ENCODE data around the gene SORBS2. TPM values are rescaled to one million over a fixed set of nuclear protein-coding genes. Genes with fewer than 3 reads are reported as not detected.

SORBS2 gene
- total and polyA plus RNA-seq, 7 donors = 7.9 to 1,032 (median 849) TPM

DNA sequence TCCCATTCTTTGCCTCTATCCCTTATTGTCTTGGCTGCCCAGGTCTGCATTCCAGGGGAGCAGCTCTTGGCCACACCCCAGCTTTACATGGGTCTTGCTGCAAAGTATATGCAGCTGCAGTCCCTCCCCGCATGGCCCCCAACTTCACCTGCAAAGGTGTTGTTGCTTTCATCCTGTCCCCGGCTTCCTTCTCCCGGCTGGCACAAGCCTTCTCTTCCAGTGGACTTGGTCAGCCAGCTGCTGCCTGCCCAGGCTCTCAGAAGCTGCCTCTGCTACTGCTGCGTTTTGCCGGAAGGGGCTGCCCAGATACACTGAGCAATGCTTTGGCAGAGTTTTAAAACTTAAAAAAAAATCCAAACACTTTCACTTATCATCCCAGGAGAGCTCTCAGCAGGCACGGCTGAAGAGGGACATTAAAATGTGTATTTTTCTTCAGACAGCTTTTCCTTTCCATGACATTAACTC is 155.5 kb downstream of the SORBS2 start:
- Histone ChIP-seq H3K36me3 (peaks cover 0 to 19% (median 5%) of the 10 kb centered on the region in 4 donors), H3K27ac (peak overlapping the region; percentile 80 to 88 (median 85)), H3K4me3 (peak overlapping the region; percentile 56 to 61 (median 56)), H3K27me3 (no peaks in the 10 kb centered on the region), H3K4me1 (peaks cover 0 to 53% (median 47%) of the 10 kb centered on the region in 4 donors), H3K9me3 (no peaks in the 10 kb centered on the region)
- intact Hi-C loops (cut with DNase I) = loop anchor here (2.0 to 5.0 kb wide), 2 partner anchors 66 to 78 kb away; no protein-coding TSS in a partner anchor
- DNase-seq = peak; percentile 90
- TF ChIP-seq EP300 (IDR thresholded peaks at IDR 0.05) = no peak
- peak; percentile 60 to 93 (median 84) for TF ChIP-seq POLR2AphosphoS5 (IDR thresholded peaks at IDR 0.05)
- TF ChIP-seq, protein P1, sequence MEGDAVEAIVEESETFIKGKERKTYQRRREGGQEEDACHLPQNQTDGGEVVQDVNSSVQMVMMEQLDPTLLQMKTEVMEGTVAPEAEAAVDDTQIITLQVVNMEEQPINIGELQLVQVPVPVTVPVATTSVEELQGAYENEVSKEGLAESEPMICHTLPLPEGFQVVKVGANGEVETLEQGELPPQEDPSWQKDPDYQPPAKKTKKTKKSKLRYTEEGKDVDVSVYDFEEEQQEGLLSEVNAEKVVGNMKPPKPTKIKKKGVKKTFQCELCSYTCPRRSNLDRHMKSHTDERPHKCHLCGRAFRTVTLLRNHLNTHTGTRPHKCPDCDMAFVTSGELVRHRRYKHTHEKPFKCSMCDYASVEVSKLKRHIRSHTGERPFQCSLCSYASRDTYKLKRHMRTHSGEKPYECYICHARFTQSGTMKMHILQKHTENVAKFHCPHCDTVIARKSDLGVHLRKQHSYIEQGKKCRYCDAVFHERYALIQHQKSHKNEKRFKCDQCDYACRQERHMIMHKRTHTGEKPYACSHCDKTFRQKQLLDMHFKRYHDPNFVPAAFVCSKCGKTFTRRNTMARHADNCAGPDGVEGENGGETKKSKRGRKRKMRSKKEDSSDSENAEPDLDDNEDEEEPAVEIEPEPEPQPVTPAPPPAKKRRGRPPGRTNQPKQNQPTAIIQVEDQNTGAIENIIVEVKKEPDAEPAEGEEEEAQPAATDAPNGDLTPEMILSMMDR (IDR thresholded peaks at IDR 0.05) = peak; percentile 52 to 66 (median 64)
- TF ChIP-seq POLR2A (IDR thresholded peaks at IDR 0.05) = peak; percentile 61 to 66
- WGBS, 2 donors = 64 to 85% methylated on average over 6 of the region's 6 CpGs

DNA sequence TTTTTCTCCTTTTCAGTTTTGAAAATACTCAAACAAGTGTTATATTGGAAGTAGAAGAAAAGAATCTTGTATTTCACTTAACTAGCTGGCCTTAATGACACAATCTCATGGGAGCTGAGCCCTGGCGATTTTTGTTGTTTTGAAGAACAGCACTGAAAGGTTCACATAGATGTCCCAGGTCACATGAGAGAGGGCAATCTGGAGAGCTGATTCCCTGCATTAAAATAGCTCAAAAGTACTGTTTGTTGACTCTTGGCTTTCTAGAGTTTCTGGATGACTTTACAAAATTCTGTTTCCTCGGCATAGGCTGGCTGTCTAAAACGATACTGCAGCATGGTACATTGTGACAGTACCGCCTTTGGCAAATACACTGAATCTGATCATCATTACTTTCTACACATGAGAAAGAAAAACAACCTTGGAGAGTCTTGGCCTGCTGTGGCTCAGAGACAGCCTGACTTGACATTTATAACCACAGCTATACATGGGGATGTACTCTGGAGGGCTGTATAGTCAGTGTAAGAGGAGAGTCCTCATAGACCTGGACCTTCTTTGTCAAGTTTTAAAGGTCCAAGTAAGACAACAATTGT is 156.9 kb downstream of the SORBS2 start:
- 35 to 66% methylated on average over 4 of the region's 4 CpGs for WGBS, 2 donors
- Histone ChIP-seq H3K27me3 (no peaks in the 10 kb centered on the region), H3K9me3 (no peaks in the 10 kb centered on the region), H3K27ac (peak overlapping the region; percentile 80 to 88 (median 85)), H3K36me3 (peaks cover 0 to 28% (median 0%) of the 10 kb centered on the region in 4 donors), H3K4me1 (peaks cover 0 to 55% (median 49%) of the 10 kb centered on the region in 4 donors), H3K4me3 (peak overlapping the region; percentile 56 to 61 (median 56))
- TF ChIP-seq, protein P1 (IDR thresholded peaks at IDR 0.05) = no peak
- TF ChIP-seq EP300 (IDR thresholded peaks at IDR 0.05) (peak in 2 of 4 donors; percentile 42 to 76), POLR2AphosphoS5 (IDR thresholded peaks at IDR 0.05) (peak; percentile 69 to 82 (median 75)), POLR2A (IDR thresholded peaks at IDR 0.05) (peak in 1 of 2 donors; percentile 24)
- no peak for DNase-seq
- intact Hi-C loops (cut with DNase I) = loop anchor here (5.0 kb wide), 1 partner anchor 67 kb away; no protein-coding TSS in a partner anchor

- H3K4me1 ChIP-seq = peaks cover 0 to 58% (median 51%) of the 10 kb centered on the region in 4 donors
- peak overlapping the region; percentile 56 to 61 (median 56) for H3K4me3 ChIP-seq
- peaks cover 0 to 36% (median 1%) of the 10 kb centered on the region in 4 donors for H3K36me3 ChIP-seq
- H3K27ac ChIP-seq = peak overlapping the region; percentile 80 to 88 (median 85)
- intact Hi-C loops (cut with DNase I) = no loop called here
- peak in 1 of 4 donors; percentile 12 for TF ChIP-seq POLR2AphosphoS5 (IDR thresholded peaks at IDR 0.05)
- no peak for TF ChIP-seq POLR2A (IDR thresholded peaks at IDR 0.05)
- TF ChIP-seq, protein P1 (IDR thresholded peaks at IDR 0.05) = no peak
- no peak for TF ChIP-seq EP300 (IDR thresholded peaks at IDR 0.05)
- WGBS, 2 donors = 84 to 88% methylated on average over 3 of the region's 3 CpGs
- no peaks in the 10 kb centered on the region for H3K9me3 ChIP-seq
- DNase-seq = no peak
- no peaks in the 10 kb centered on the region for H3K27me3 ChIP-seq
These were observed 157.7 kb downstream of the SORBS2 start for GRCh38 chr4:185654311-185654710.

DNA sequence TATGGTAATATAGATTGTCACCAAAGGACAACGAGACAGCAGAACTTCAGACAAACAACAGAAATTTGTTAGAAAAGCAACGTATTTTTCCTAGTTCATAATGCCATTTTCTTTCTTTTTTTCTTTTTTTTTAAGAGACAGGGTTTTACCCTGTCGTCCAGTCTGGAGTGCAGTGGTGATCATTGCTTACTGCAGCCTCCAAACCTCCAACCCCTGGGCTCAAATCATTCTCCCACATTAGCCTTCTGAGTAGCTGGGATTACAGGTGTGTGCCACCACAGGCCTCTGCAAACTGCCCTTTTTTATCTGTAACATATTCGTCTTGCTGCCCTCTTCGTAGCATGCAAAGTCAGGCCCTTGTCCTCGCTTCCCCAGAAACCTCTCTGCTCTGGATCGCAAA is 160.1 kb downstream of the SORBS2 start:
- H3K4me1 ChIP-seq = peaks cover 0 to 52% (median 47%) of the 10 kb centered on the region in 4 donors
- TF ChIP-seq, protein P1 (IDR thresholded peaks at IDR 0.05) = no peak
- TF ChIP-seq POLR2AphosphoS5 (IDR thresholded peaks at IDR 0.05) (no peak), EP300 (IDR thresholded peaks at IDR 0.05) (no peak), POLR2A (IDR thresholded peaks at IDR 0.05) (no peak)
- H3K36me3 ChIP-seq = peaks cover 1 to 60% (median 16%) of the 10 kb centered on the region in 4 donors
- DNase-seq = no peak
- H3K9me3 ChIP-seq = no peaks in the 10 kb centered on the region
- peak overlapping the region in 2 of 4 donors; percentile 56 to 61 for H3K4me3 ChIP-seq
- H3K27ac ChIP-seq = peak overlapping the region; percentile 80 to 88 (median 85)
- no peaks in the 10 kb centered on the region for H3K27me3 ChIP-seq
- 55 to 75% methylated on average over 7 of the region's 7 CpGs for WGBS, 2 donors
- intact Hi-C loops (cut with DNase I) = loop anchor here (2.0 kb wide), 1 partner anchor 159 kb away; no protein-coding TSS in a partner anchor
